ENCODE measurements around the gene CD200R1L.
A peak's percentile ranks its signal among the peaks of the same experiment; 100 is the strongest.

Gene CD200R1L

GRCh38 chr3:112817797-112818196 is 28.9 kb downstream of the CD200R1L start:
- no peak for DNase-seq

GRCh38 chr3:112817271-112817670 is 29.4 kb downstream of the CD200R1L start:
- peak; percentile 43 for DNase-seq

- DNase-seq = no peak
Measured at GRCh38 chr3:112815981-112816380, 30.7 kb downstream of the CD200R1L start.

- DNase-seq = peak; percentile 59
Measured at GRCh38 chr3:112814266-112814665, 32.4 kb downstream of the CD200R1L start.

GRCh38 chr3:112813723-112814171 is 32.9 kb downstream of the CD200R1L start:
- DNase-seq = no peak

- DNase-seq = no peak
Measured at GRCh38 chr3:112813016-112813415, 33.6 kb downstream of the CD200R1L start.

GRCh38 chr3:112811917-112812660 is 34.6 kb downstream of the CD200R1L start:
- DNase-seq = no peak

GRCh38 chr3:112811131-112811884 is 35.4 kb downstream of the CD200R1L start:
- peak; percentile 39 for DNase-seq

GRCh38 chr3:112810561-112810960 is 36.1 kb downstream of the CD200R1L start:
- no peak for DNase-seq

- DNase-seq = no peak
Measured at GRCh38 chr3:112808136-112808535, 38.5 kb downstream of the CD200R1L start.

GRCh38 chr3:112807685-112808084 is 39.0 kb downstream of the CD200R1L start:
- DNase-seq = no peak

- no peak for DNase-seq
Measured at GRCh38 chr3:112806903-112807302, 39.8 kb downstream of the CD200R1L start.

GRCh38 chr3:112805126-112805525 is 41.5 kb downstream of the CD200R1L start:
- no peak for DNase-seq

- no peak for DNase-seq
Measured at GRCh38 chr3:112804021-112804420, 42.6 kb downstream of the CD200R1L start.

GRCh38 chr3:112803467-112803866 is 43.2 kb downstream of the CD200R1L start:
- DNase-seq = no peak

GRCh38 chr3:112802338-112802737 is 44.3 kb downstream of the CD200R1L start:
- DNase-seq = no peak

GRCh38 chr3:112799946-112800345 is 46.7 kb downstream of the CD200R1L start:
- peak; percentile 28 for DNase-seq

- no peak for DNase-seq
Measured at GRCh38 chr3:112794622-112795172, 52.0 kb downstream of the CD200R1L start.

- no peak for DNase-seq
Measured at GRCh38 chr3:112793326-112794081, 53.2 kb downstream of the CD200R1L start.

- no peak for DNase-seq
Measured at GRCh38 chr3:112791736-112792135, 54.9 kb downstream of the CD200R1L start.

GRCh38 chr3:112789787-112790186 is 56.9 kb downstream of the CD200R1L start:
- DNase-seq = peak; percentile 74

- no peak for DNase-seq
Measured at GRCh38 chr3:112786881-112787579, 59.6 kb downstream of the CD200R1L start.

All from NCI-H226 (cell line).